DMS79 treated with DMSO at 0.1 percent for 48 hours (cell line): ENCODE data around the gene ZCWPW1.

Experiments
- DNase-seq: peaks from one replicate; lab custom pipeline; 2025; lab: John Stamatoyannopoulos, UW

Gene ZCWPW1

DNA sequence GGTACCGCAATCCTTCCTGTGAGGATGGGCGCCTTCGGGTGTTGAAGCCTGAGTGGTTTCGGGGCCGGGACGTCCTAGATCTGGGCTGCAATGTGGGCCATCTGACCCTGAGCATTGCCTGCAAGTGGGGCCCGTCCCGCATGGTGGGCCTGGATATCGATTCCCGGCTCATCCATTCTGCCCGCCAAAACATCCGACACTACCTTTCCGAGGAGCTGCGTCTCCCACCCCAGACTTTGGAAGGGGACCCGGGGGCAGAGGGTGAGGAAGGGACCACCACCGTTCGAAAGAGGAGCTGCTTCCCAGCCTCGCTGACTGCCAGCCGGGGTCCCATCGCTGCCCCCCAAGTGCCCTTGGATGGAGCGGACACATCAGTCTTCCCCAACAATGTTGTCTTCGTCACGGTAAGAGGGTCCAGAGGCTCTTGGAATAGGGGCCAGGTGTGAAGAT lies 2.8 kb upstream of the ZCWPW1 start:
- DNase-seq: no peak

DNA sequence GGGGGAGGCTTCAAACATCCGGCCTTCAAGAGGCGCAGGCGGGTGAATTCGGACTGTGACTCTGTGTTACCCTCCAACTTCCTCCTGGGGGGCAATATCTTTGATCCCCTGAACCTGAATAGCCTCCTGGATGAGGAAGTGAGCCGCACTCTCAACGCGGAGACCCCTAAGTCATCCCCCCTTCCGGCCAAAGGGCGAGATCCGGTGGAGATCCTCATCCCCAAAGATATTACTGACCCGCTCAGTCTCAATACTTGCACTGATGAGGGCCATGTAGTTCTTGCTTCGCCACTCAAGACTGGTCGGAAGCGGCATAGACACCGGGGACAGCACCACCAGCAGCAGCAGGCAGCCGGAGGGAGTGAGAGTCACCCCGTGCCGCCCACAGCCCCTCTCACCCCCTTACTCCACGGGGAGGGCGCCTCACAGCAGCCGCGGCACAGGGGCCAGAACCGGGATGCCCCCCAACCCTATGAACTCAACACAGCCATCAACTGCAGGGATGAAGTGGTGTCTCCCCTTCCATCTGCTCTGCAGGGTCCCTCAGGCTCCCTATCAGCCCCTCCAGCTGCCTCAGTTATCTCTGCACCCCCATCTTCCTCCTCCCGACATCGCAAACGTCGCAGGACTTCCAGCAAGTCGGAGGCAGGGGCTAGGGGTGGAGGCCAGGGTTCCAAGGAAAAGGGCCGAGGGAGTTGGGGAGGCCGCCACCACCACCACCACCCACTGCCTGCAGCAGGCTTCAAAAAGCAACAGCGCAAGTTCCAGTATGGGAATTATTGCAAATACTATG lies 2.2 kb upstream of the ZCWPW1 start:
- DNase-seq: no peak

DNA sequence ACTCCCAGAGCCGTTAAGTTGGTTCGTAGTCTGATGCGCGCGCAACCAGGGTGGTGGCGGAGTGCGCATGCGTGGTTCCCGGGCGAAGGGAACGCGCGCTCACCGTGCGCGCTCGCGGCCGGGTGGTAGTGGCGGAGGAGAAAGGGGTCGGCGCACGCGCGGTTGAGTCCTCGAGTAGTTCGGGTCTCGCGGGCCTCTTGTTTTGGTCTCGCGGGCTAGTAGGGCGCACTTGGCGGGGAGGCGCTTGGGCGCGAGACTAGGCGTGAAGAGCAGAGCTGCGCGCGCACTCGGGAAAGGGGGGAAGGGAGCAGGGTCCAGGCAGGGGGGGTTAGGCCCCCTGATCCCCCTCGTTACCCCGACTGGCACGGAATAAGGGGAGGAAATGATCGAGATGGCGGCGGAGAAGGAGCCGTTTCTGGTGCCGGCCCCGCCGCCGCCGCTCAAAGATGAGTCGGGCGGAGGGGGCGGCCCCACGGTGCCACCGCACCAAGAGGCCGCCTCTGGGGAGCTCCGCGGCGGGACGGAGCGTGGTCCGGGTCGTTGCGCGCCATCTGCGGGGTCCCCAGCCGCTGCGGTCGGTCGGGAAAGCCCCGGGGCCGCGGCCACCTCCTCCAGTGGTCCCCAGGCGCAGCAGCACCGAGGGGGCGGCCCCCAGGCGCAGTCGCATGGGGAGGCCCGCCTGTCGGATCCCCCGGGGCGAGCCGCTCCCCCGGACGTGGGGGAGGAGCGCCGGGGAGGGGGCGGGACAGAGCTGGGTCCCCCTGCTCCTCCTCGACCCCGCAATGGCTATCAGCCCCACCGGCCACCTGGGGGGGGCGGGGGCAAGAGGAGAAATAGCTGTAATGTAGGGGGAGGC lies 1.4 kb upstream of the ZCWPW1 start, which contains the start of gene MEPCE:
Gene MEPCE (plus strand): TSS at position 195 of the 856 bp plus-strand sequence. CDS start 188 bp downstream, at position 383.
- DNase-seq: peak; percentile 92

DNA sequence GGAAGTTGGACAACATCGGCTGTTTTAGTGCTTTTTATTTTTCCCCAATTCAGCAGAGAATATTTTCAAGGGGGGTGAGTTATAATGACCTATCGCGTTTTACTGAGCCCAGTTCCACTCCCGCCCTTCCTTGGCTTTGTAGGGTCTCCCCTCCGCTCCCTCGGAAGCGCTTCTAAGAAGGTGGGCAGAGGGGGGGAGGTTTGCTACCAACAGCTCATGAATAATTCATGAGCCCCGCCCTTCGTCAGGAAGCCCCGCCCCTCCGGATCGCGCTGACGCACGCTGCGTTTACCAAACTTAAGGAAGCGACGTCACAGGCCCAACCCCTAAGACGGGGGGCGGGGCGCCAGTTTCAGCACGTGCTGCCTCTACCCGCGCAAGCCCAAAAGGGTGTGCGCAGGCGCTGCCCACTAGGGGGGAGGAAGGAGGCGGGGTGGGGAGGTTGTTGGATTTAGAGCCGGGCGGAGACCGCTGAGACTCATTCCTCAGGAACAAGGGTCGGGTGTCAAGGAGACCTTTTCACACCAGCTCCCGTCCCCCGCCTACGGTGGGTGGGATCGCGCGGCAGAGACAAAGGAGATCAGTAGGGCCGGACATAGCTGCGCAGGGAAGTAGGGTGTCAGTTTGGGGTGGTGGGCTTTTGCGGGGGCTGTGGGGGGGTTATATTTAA lies 599 bp upstream of the ZCWPW1 start:
- DNase-seq: peak; percentile 98

DNA sequence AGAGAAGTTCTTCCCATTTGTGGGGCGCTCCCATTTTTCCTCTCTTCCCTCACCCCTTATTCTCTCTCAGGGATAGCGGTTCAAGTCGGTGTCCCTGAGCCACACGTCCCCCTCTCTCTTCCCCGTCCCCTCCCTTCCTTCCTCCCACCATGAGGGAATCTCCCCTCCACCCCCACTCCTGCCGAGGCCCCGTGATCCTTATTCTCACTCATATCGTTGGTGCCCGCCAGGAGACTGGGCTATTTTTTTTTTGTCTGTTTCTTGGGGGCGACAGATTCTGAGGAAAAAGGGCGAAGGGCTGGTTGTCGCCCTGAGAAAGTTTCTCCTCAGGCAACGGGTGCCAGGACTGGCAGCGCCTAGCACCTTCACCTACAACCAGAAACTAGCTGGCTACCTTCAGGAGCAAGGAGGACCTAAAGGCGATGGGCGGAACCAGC lies 723 bp downstream of the ZCWPW1 start:
- no peak for DNase-seq

DNA sequence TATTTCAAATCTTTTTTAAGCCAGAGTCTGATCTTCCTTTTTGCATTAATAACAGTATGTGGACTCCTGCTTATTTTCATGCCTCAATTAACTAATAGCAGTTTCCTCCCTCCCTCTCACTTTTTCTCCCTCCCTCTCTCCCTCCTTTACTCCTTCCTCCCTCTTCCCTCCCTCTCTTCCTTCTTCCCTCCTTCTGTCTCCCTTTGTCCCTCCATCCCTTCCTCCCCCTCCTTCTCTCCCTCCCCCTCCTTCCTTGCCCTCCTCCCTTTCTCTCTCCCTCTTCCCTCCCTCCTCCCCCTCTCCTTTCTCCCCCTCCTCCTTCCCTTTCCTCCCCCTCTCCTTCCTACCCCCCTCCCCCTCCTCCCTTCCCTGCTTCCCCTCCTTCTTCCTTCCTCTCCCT lies 2.0 kb downstream of the ZCWPW1 start:
- DNase-seq: no peak

DNA sequence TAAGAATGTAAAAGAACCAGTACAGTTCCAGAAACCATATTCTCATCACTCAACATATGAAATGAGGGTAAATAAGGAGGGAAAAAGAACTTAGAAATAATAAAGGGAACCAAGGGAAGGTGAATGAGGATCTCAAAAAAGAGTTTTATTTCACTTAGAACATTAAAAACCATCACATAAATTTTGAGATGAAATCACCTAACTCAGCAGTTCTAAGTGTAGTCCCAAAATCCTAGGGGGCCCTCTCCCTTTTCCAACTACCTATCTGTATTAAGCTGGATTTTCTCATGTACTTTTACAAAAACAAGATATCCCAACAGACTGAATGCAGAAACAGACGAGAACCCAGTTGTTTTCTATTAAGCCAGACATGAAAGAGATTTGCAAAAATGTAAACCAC lies 3.2 kb downstream of the ZCWPW1 start:
- no peak for DNase-seq

DNA sequence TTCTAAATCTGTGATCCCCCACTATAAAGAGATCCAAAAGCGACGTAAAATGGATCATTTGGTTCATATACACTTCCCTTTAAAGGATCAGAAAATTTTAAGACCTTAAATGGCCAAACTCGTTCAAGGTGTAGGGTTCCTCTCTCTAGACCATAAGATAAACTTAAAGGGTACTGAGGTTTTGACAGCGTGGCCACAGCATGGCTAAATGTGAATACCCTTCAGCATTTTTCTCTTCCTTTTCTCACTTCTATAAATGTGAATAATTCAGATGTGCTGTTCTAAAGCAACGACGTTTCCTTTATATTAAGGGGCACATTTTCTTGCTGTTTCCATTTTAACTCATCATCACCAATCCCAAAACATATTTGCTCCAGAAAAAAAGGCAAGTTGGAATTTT lies 5.2 kb downstream of the ZCWPW1 start:
- no peak for DNase-seq

DNA sequence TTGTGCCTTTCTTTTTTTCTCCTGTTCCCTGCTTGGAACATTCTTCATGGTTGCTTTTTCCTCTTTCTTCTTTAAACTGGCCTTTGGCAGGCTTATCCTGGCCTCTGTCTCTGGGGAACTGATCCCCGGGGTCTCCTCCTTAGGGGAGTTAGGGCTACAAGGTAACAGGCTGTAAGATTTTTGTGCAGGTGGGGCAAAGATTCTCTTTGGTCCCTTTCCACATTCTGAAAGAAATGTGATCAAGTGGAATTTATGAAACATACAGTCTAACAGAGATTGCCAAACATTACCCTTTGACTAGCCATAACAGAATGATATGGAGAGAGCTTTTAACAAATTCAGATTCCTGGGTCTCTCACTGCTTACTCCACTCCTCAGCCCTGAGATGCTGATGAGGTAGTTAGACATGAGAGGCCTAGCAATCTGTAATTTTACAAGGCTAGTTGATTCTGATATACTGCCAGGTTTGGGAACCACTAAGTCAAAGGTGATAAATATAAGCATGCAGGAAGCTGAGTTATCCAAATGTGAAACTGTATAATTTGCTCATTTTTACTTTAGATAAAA lies 8.8 kb downstream of the ZCWPW1 start:
- DNase-seq: no peak

DNA sequence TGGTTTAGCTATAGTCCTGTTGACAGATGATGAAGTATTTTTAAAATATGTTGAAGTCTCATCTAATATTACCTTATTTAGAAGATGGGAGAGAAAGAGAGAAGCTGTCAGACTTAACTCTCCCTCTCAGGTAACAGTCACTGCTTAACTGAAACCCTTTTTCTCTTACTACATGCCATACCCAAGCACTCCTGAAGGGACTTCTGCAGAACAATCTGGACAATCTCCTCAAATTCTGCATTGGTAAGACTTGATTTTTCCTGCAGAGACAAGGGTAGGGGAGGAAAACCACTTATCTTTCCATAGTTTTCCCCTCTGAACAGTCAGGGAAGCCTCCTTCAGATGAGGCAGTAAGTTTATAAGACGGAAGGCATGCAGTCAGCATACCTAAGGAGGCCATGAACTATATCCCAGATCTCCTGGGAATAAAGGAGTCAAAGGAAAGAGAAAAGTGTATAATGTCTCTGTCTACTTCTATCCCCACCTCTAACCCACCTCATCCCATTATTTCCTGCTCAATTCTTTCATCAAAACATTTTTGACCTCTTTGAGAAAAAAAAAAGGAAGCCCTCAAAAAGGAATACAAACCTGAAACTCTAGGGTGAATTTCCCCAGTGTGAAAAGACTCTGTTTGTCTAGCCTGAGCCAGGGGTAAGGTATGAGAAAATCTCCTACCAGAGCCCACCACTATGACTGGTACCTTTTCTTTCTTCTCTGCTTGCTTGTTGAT lies 9.4 kb downstream of the ZCWPW1 start:
- DNase-seq: no peak

DNA sequence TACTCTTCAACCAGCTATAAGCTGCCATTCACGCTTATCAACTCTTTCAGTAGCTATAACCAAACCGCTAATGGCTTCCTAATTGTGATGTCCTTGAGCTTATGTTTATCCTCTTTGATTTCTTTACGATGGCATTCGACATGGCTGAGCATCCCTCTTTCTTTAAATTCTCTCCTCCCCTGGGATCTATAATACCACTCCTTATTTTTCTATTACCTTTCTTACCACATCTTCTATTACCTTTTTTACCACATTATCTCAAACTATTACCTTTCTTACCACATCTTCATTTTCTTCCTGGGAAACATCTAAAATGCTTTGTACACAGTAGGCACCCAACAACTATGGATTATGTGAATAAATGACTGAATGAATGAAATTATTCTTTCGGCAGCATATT lies 13.1 kb downstream of the ZCWPW1 start:
- DNase-seq: no peak

DNA sequence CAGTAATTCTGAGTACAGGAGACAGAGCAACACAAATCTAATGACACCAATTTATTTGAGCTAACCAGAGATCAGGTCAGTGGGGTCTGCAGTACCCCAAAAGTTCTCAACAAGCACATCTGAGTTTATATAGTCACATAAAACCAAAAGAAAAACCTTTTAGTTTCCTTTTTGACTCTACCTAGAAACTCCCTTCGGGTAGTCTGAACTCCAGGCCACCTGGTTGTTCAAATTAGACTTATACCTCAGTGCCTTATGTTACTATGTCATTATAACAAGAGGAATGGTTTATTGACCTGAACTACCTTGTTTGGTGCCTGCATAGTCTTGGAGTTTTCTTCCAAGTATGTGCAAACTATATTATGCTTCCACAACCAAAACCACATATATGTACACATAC lies 14.6 kb downstream of the ZCWPW1 start:
- no peak for DNase-seq

DNA sequence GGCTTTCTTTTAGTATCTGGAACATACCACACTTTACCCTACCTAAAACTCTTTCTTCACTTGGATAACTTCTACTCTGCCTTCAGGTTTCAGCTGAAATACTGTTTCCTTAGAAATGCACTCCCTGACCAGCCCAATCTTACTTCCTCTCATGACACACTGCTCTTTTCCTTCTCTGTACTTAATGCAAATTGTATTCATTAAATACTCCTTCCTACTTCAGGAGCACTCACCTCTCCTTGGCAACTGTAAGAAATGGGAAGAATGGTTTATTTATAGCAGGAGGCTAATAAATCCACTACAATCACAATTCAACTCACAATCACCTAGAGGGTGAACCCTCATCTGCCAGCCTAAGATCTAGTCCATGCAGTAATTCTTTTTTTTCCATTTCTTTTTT lies 15.2 kb downstream of the ZCWPW1 start:
- no peak for DNase-seq

DNA sequence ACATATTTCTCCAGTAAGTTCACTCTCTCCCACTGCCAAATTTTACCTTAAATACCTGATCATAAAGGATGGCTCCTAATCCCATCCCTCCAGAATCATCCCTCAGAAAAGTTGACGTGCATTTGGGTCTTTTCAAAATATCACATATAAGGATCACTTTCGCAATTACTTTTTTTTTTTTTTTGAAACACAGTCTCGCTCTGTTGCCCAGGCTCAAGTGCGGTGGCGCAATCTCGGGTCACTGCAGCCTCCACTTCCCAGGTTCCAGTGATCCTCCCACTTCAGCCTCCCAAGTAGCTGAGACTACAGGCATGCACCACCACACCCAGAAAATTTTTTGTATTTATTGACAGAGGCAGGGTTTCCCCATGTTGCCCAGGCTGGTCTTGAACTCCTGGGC lies 17.4 kb downstream of the ZCWPW1 start:
- no peak for DNase-seq

DNA sequence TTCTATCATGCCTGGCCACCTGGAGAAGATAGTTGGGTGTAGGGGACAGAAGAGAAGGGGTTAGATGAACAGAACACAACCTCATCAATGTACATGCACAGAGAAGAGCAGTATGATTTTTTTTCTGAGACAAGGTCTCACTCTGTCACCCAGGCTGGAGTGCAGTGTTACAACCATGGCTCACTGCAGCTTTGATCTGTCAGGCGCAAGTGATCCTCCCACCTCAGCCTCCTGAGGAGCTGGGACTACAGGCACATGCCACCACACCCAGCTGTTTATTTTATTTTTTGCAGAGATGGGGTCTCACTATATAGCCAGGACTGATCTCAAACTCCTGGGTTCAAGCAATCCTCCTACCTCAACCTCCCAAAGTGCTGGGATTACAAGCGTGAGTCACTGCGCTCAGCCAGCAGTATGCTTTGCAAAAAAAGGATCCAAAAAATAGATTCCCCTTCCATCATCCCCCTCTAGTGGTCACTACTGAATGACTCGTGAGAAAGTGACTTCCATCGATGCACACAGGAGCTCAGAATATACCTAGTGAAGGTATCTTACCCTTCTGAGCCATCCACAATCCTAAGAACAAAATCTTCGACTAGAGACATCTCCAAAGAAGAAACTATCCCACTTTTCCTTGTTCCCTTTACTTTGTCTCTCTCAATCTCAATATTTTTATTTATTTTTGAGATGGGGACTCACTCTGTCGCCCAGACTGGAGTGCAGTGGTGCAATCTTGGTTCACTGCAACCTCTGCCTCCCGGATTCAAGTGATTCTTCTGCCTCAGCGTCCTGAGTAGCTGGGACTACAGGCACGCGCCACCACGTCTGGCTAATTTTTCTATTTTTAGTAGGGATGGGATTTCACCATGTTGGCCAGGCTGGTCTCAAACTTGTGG lies 21.0 kb downstream of the ZCWPW1 start:
- peak; percentile 14 for DNase-seq

DNA sequence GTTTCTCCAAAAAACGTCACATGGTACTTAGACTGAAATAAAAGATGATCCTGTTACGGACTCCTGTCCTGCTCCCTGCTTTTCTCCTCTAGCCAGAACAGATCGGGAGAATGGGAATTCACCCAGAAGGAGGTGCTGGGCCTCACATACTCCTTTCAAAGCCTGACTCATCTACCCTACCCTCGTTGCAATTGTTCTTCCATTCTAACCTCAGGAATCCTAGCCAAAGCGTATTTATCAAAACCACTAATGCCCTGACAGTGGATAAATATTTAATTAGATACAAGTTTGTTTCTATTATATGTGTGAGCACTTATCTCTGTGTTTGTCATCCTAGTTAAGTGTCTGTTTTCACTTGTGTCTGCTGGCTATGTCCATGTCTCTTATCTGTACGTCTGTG lies 21.7 kb downstream of the ZCWPW1 start:
- no peak for DNase-seq

DNA sequence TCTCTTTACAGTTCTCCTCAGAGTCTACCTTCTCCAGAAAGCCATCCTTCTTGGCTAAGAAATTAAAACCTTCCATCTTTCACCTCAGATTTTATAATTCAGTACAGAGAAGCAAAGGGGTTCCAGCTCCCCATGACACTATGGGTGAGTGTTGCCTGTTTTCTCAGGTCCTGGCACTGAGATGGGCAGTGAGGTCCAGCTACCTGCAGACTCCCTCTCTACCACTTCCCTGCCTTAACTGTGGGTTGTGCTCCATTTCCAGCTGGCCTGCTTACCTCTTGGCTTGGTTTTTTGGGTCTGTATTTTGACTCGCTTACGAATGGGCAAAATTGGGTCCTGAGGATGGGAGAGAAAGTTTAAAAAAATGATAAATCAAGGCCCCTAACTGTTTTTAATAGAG lies 26.3 kb downstream of the ZCWPW1 start:
- DNase-seq: no peak

DNA sequence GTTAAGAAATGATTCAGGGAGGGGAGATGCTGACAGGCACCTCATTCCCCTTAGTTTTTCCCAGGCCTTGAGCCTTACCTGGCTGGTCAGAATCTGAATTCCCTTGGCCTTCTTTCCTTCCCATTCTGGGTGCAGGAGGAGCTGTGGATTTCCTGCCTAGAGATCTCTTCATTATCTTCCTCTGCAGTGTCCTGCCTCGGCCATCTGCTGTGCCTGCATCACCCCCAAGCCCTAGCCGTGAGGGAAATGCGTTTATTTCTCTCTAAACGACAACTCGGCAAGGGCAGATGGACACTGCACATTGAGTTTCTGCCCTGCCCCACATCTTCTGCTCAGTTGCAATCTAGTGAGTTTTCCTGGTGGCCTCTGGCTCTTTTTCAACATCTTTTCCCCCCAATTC lies 26.7 kb downstream of the ZCWPW1 start:
- DNase-seq: no peak

DNA sequence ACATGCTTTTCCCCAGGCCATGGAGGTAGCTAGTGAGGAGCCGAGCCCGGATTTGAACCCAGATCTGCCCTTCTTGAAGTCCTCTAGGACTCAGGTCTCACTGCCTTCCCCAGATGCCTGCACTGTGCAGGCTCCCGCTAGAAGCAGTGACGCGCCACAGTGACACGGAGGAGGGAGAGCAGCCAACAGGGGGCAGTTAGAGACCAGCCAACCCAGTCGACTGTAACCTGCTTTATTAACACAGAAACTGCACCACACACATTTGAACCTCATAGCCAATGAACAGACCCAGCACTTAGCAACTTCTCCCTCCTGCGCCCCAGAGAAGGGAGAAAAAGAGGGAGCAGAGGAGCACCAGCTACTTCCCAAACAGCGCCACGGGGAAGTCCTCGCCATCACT lies 27.8 kb downstream of the ZCWPW1 start:
- no peak for DNase-seq

DNA sequence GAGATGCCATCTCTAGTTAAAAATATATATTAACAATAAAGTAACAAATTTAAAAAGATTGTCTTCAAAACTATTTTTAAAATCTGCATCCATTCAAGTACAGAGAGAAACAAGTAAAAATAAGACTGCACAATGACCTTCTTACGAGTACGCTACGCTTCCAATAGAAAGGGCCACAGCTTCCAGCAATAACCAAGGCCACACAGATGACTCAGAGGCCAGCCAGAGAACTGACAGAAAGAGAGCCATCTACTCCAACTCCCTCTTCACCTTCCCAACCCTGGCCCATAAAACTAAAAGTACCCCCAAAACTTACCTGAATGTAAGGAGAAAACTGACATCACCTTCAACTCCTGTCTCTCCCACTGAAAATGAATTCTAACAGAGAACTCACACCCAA lies 28.5 kb downstream of the ZCWPW1 start:
- no peak for DNase-seq

DNA sequence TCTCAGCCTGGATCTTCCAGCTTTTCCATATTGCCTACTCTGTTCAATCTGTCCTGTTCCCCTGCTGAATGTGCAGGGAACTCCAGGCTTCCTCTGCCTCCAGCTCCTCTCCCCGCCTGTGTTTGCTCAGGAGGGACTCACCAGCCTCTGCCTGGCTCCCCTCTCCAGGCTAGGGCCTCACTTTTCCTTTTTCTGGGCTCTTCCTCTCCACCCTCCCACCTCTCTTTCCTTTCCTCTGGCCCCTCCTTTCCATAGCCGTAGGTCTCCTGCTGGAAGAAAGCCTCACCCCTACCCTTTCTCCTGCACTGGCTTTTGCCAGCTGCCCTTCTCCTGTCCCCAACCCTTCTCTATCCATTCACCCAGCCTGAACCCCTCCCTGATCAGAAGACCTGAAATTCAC lies 30.3 kb downstream of the ZCWPW1 start:
- no peak for DNase-seq
